HG02981 (cell line): Measurements from ENCODE around the gene CD7.

Source experiments
- ATAC-seq: cut with Tn5 transposase; IDR thresholded peaks from one replicate; pipeline ENCODE4 v1.9.1; 2021; ENCODE audit warnings: mild to moderate bottlenecking, moderate library complexity; ENCODE audit not compliant: unreplicated experiment

Gene CD7

GRCh38 chr17:82266142-82266541, 51.3 kb downstream of the CD7 start:
- ATAC-seq = no peak
